ENCODE data around the gene PRKAR2B.
"Not testable (repeated sequence)": the region's sequence is repeated elsewhere in the genome, so short reads cannot be mapped to it uniquely, and the experiment has no call there.

The PRKAR2B gene

DNA sequence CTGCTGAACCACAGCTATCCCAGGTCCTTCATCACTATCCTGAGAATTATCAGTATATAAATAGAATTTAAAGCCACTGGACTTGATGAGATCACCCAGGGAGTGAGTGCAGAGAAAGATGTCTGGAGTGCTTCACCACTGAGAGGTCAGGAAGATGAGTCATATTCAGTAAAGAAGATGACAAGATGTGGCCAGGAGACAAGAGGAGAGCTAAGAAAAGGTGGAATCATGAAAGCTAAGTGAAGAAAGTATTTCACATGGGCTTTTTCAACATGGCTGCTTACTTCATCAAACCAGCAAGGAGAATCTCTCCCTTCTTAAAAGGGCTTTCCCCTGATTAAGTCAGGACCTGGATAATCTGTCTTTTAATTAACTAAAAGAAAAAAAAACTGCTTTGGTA lies 9.1 kb upstream of the PRKAR2B start:
- ChIA-PET POLR2A (no interaction called here), CTCF (no interaction called here)
- no peak for TF ChIP-seq LEF1 (IDR thresholded peaks at IDR 0.05; ENCODE audit: borderline replicate concordance)
- no peak for DNase-seq (ENCODE audit: extremely low spot score)

DNA sequence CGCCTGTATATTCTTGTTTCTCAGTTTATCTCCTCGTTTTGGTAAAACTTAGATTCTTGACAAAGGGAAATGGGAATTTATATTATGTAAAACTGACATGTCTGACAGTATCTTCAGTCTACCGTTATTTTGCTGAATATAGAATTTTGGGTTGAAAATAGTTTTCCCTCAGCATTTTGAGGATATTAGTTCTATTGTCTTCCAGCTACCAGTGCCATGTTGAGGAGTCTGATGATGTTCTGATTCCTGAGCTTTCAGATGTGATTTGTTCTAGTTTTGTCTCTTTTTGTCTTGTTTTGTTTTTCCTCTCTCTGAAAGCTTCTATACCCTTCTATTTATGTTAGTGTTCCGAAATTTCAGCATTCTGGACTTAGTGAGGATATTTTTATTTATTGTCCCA lies 8.0 kb upstream of the PRKAR2B start:
- ChIA-PET POLR2A (no interaction called here), CTCF (interaction anchor here (0.6 kb wide), 1 partner anchor 81 kb away, joined by 5 read pairs; no protein-coding TSS in a partner anchor)
- TF ChIP-seq HDGF (IDR thresholded peaks at IDR 0.05; ENCODE audit: borderline replicate concordance) (no peak), BHLHE40 (IDR thresholded peaks at IDR 0.05; ENCODE audit: borderline replicate concordance) (no peak), FOXA1 (IDR thresholded peaks at IDR 0.05) (no peak), PKNOX1 (IDR thresholded peaks at IDR 0.05) (no peak), LEF1 (IDR thresholded peaks at IDR 0.05; ENCODE audit: borderline replicate concordance) (no peak), TARDBP (IDR thresholded peaks at IDR 0.05) (no peak), NFRKB (IDR thresholded peaks at IDR 0.05) (no peak), FOXK2 (IDR thresholded peaks at IDR 0.05) (no peak)
- no peak for DNase-seq (ENCODE audit: extremely low spot score)

- CTCF ChIA-PET: no interaction called here
- DNase-seq (ENCODE audit: extremely low spot score): no peak
- POLR2A ChIA-PET: no interaction called here
- TF ChIP-seq ELF4 (IDR thresholded peaks at IDR 0.05) (no peak), HDGF (IDR thresholded peaks at IDR 0.05; ENCODE audit: borderline replicate concordance) (no peak), ZNF384 (IDR thresholded peaks at IDR 0.05) (no peak), BHLHE40 (IDR thresholded peaks at IDR 0.05; ENCODE audit: borderline replicate concordance) (no peak), FOXA1 (IDR thresholded peaks at IDR 0.05) (no peak)
These were observed 6.5 kb upstream of the PRKAR2B start for GRCh38 chr7:107037717-107038603.

GRCh38 chr7:107039199-107039900 lies 5.2 kb upstream of the PRKAR2B start:
- DNase-seq (ENCODE audit: extremely low spot score): no peak
- TF ChIP-seq FOXM1 (IDR thresholded peaks at IDR 0.05; ENCODE audit: borderline replicate concordance): no peak
- no peak for TF ChIP-seq SP1 (IDR thresholded peaks at IDR 0.05)
- no peak for TF ChIP-seq PKNOX1 (IDR thresholded peaks at IDR 0.05)
- TF ChIP-seq NFRKB (IDR thresholded peaks at IDR 0.05): no peak
- no peak for TF ChIP-seq TARDBP (IDR thresholded peaks at IDR 0.05)
- TF ChIP-seq LEF1 (IDR thresholded peaks at IDR 0.05; ENCODE audit: borderline replicate concordance): no peak
- TF ChIP-seq L3MBTL2 (conservative IDR thresholded peaks at IDR 0.05): no peak
- no peak for TF ChIP-seq BHLHE40 (IDR thresholded peaks at IDR 0.05; ENCODE audit: borderline replicate concordance)
- TF ChIP-seq ARNT (IDR thresholded peaks at IDR 0.05): no peak
- no peak for TF ChIP-seq ELF4 (IDR thresholded peaks at IDR 0.05)
- no peak for TF ChIP-seq HDGF (IDR thresholded peaks at IDR 0.05; ENCODE audit: borderline replicate concordance)
- TF ChIP-seq SUZ12 (IDR thresholded peaks at IDR 0.05): no peak
- no peak for TF ChIP-seq FOXK2 (IDR thresholded peaks at IDR 0.05)
- no peak for TF ChIP-seq FOXA1 (IDR thresholded peaks at IDR 0.05)
- TF ChIP-seq ZNF384 (IDR thresholded peaks at IDR 0.05): no peak
- TF ChIP-seq CTBP1 (IDR thresholded peaks at IDR 0.05; ENCODE audit: borderline replicate concordance): no peak
- ChIA-PET CTCF (interaction anchor here (0.7 kb wide), 1 partner anchor 8 kb away, joined by 3 read pairs; no protein-coding TSS in a partner anchor), POLR2A (no interaction called here)

- POLR2A ChIA-PET: no interaction called here
- CTCF ChIA-PET: no interaction called here
- DNase-seq (ENCODE audit: extremely low spot score): no peak
- no peak for TF ChIP-seq ELF4 (IDR thresholded peaks at IDR 0.05)
- TF ChIP-seq SUZ12 (IDR thresholded peaks at IDR 0.05): no peak
- no peak for TF ChIP-seq HDGF (IDR thresholded peaks at IDR 0.05; ENCODE audit: borderline replicate concordance)
- TF ChIP-seq SP1 (IDR thresholded peaks at IDR 0.05): no peak
- TF ChIP-seq FOXM1 (IDR thresholded peaks at IDR 0.05; ENCODE audit: borderline replicate concordance): no peak
- no peak for TF ChIP-seq BHLHE40 (IDR thresholded peaks at IDR 0.05; ENCODE audit: borderline replicate concordance)
- TF ChIP-seq L3MBTL2 (conservative IDR thresholded peaks at IDR 0.05): no peak
- TF ChIP-seq PKNOX1 (IDR thresholded peaks at IDR 0.05): no peak
- no peak for TF ChIP-seq LEF1 (IDR thresholded peaks at IDR 0.05; ENCODE audit: borderline replicate concordance)
- no peak for TF ChIP-seq NFRKB (IDR thresholded peaks at IDR 0.05)
- TF ChIP-seq TARDBP (IDR thresholded peaks at IDR 0.05): no peak
- no peak for TF ChIP-seq FOXK2 (IDR thresholded peaks at IDR 0.05)
- no peak for TF ChIP-seq ZNF384 (IDR thresholded peaks at IDR 0.05)
These were observed 3.4 kb upstream of the PRKAR2B start for GRCh38 chr7:107041097-107041496.

DNA sequence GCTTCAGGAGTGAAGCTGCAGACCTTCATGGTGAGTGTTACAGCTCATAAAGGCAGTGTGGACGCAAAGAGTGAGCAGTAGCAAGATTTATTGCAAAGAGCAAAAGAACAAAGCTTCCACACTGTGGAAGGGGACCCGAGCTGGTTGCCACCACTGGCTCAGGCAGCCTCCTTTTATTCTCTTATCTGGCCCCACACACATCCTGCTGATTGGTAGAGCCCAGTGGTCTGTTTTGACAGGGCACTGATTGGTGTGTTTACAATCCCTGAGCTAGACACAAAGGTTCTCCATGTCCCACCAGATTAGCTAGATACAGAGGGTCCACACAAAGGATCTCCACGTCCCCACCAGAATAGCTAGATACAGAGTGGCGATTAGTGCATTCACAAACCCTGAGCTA lies 2.7 kb upstream of the PRKAR2B start:
- DNase-seq (ENCODE audit: extremely low spot score); POLR2A ChIA-PET; CTCF ChIA-PET: not testable (repeated sequence)

- POLR2A ChIA-PET; DNase-seq (ENCODE audit: extremely low spot score); CTCF ChIA-PET: not testable (repeated sequence)
These were observed 2.1 kb upstream of the PRKAR2B start for GRCh38 chr7:107042326-107042910.

Measured in HEK293T (cell line).